Non-pigmented ciliary epithelial cell (primary cell): ENCODE data around the gene RPS6KA5.
"Not testable (repeated sequence)": the region's sequence is repeated elsewhere in the genome, so short reads cannot be mapped to it uniquely, and the experiment has no call there.

Experiments
- DNase-seq: peaks from one replicate; pipeline ENCODE4 v3.0.0-alpha.2; 2010; ENCODE audit warnings: low read depth

The RPS6KA5 gene

GRCh38 chr14:91027561-91027960 lies 32.9 kb downstream of the RPS6KA5 start:
- no peak for DNase-seq

GRCh38 chr14:91022622-91023028 lies 37.8 kb downstream of the RPS6KA5 start:
- DNase-seq: not testable (repeated sequence)

- no peak for DNase-seq
Observed at GRCh38 chr14:91021991-91022621, 38.3 kb downstream of the RPS6KA5 start.

GRCh38 chr14:91021115-91021514 lies 39.3 kb downstream of the RPS6KA5 start:
- DNase-seq: no peak

- no peak for DNase-seq
Observed at GRCh38 chr14:91019673-91020072, 40.8 kb downstream of the RPS6KA5 start.

GRCh38 chr14:91018481-91018880 lies 42.0 kb downstream of the RPS6KA5 start:
- DNase-seq: no peak

GRCh38 chr14:91016800-91017410 lies 43.5 kb downstream of the RPS6KA5 start:
- no peak for DNase-seq

- DNase-seq: no peak
Observed at GRCh38 chr14:91015435-91015834, 45.0 kb downstream of the RPS6KA5 start.

- no peak for DNase-seq
Observed at GRCh38 chr14:91012045-91012444, 48.4 kb downstream of the RPS6KA5 start.

GRCh38 chr14:91010153-91010533 lies 50.3 kb downstream of the RPS6KA5 start:
- no peak for DNase-seq

GRCh38 chr14:91009501-91010152 lies 50.8 kb downstream of the RPS6KA5 start:
- DNase-seq: no peak

- DNase-seq: no peak
Observed at GRCh38 chr14:91008759-91009409, 51.6 kb downstream of the RPS6KA5 start.

- DNase-seq: no peak
Observed at GRCh38 chr14:91005716-91006115, 54.7 kb downstream of the RPS6KA5 start.

GRCh38 chr14:91004987-91005386 lies 55.5 kb downstream of the RPS6KA5 start:
- no peak for DNase-seq

- no peak for DNase-seq
Observed at GRCh38 chr14:90999299-90999698, 61.1 kb downstream of the RPS6KA5 start.

- DNase-seq: no peak
Observed at GRCh38 chr14:90996967-90997366, 63.5 kb downstream of the RPS6KA5 start.

GRCh38 chr14:90995785-90996184 lies 64.7 kb downstream of the RPS6KA5 start:
- no peak for DNase-seq

- DNase-seq: no peak
Observed at GRCh38 chr14:90993792-90994191, 66.6 kb downstream of the RPS6KA5 start.

GRCh38 chr14:90991690-90992443 lies 68.6 kb downstream of the RPS6KA5 start:
- no peak for DNase-seq

GRCh38 chr14:90990141-90990540 lies 70.3 kb downstream of the RPS6KA5 start:
- no peak for DNase-seq

GRCh38 chr14:90987140-90987539 lies 73.3 kb downstream of the RPS6KA5 start:
- no peak for DNase-seq

GRCh38 chr14:90986510-90986909 lies 73.9 kb downstream of the RPS6KA5 start:
- DNase-seq: no peak
